ENCODE measurements around the gene WDFY2.

- no peak for TF ChIP-seq GATA2 (IDR thresholded peaks at IDR 0.05; ENCODE audit: low read depth, low read length)
- TF ChIP-seq GATA3 (IDR thresholded peaks at IDR 0.05; ENCODE audit: low read depth, low read length): no peak
Measured at GRCh38 chr13:51740698-51741097, 156.4 kb downstream of the WDFY2 start.

Data from SH-SY5Y (cell line).